ENCODE measurements around the gene MED13L. TPM values are rescaled to one million over a fixed set of nuclear protein-coding genes. Genes with fewer than 3 reads are reported as not detected.

MED13L gene
- total and polyA plus RNA-seq, 11 donors = 12.2 to 84.1 (median 60.2) TPM

DNA sequence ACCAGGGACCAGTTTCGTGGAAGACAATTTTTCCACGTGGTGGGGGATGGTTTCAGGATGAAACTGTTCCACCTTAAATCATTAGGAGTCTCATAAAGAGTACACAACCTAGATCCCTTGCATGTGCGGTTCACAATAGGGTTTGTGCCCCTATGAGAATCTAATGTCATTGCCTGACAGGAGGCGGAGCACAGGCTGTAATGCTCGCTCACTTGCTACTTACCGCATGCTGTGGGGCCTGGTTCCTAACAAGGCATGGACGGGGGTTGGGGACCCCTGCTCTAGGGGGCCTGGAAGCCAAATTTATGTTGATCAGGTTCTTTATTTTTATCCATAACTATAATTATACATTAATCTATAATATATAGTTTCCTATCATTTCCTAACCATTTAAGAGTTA, 315.3 kb downstream of the MED13L start:
- Histone ChIP-seq H3K4me1 (no peaks in the 10 kb centered on the region), H3K27me3 (no peaks in the 10 kb centered on the region), H3K9me3 (no peaks in the 10 kb centered on the region), H3K36me3 (peaks cover 2 to 100% (median 95%) of the 10 kb centered on the region in 9 donors), H3K27ac (no peak overlapping the region), H3K4me3 (no peak overlapping the region)
- WGBS, 4 donors = 91 to 94% (median 92%) methylated on average over 7 of the region's 7 CpGs
- DNase-seq = no peak
- ATAC-seq = no peak
- intact Hi-C loops (cut with DNase I) = no loop called here
- TF ChIP-seq POLR2A (IDR thresholded peaks at IDR 0.05) = no peak
- TF ChIP-seq, protein P1, sequence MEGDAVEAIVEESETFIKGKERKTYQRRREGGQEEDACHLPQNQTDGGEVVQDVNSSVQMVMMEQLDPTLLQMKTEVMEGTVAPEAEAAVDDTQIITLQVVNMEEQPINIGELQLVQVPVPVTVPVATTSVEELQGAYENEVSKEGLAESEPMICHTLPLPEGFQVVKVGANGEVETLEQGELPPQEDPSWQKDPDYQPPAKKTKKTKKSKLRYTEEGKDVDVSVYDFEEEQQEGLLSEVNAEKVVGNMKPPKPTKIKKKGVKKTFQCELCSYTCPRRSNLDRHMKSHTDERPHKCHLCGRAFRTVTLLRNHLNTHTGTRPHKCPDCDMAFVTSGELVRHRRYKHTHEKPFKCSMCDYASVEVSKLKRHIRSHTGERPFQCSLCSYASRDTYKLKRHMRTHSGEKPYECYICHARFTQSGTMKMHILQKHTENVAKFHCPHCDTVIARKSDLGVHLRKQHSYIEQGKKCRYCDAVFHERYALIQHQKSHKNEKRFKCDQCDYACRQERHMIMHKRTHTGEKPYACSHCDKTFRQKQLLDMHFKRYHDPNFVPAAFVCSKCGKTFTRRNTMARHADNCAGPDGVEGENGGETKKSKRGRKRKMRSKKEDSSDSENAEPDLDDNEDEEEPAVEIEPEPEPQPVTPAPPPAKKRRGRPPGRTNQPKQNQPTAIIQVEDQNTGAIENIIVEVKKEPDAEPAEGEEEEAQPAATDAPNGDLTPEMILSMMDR (IDR thresholded peaks at IDR 0.05) = no peak

GRCh38 chr12:115960868-115961802, 316.4 kb downstream of the MED13L start:
- H3K36me3 ChIP-seq = peaks cover 2 to 97% (median 89%) of the 10 kb centered on the region in 9 donors
- DNase-seq = no peak
- ATAC-seq = peak in 1 of 4 donors; percentile 20
- H3K27me3 ChIP-seq = no peaks in the 10 kb centered on the region
- no peaks in the 10 kb centered on the region for H3K9me3 ChIP-seq
- WGBS, 4 donors = 79 to 88% (median 85%) methylated on average over 12 of the region's 12 CpGs
- no peak overlapping the region for H3K4me3 ChIP-seq
- TF ChIP-seq POLR2A (IDR thresholded peaks at IDR 0.05) = no peak
- TF ChIP-seq, protein P1 (IDR thresholded peaks at IDR 0.05) = no peak
- intact Hi-C loops (cut with DNase I) = no loop called here
- H3K27ac ChIP-seq = no peak overlapping the region
- no peaks in the 10 kb centered on the region for H3K4me1 ChIP-seq

- intact Hi-C loops (cut with DNase I) = no loop called here
- 90 to 95% (median 92%) methylated on average over 6 of the region's 6 CpGs for WGBS, 4 donors
- no peaks in the 10 kb centered on the region for H3K9me3 ChIP-seq
- peaks cover 2 to 64% (median 55%) of the 10 kb centered on the region in 9 donors for H3K36me3 ChIP-seq
- H3K4me3 ChIP-seq = no peak overlapping the region
- DNase-seq = no peak
- ATAC-seq = no peak
- H3K27me3 ChIP-seq = no peaks in the 10 kb centered on the region
- peaks cover 0 to 7% (median 0%) of the 10 kb centered on the region in 12 donors for H3K4me1 ChIP-seq
- H3K27ac ChIP-seq = no peak overlapping the region
- TF ChIP-seq, protein P1 (IDR thresholded peaks at IDR 0.05) = no peak
- no peak for TF ChIP-seq POLR2A (IDR thresholded peaks at IDR 0.05)
Measured at GRCh38 chr12:115957686-115958290, 319.7 kb downstream of the MED13L start.

GRCh38 chr12:115956659-115957058, 320.8 kb downstream of the MED13L start:
- 92 to 95% (median 94%) methylated on average over 4 of the region's 4 CpGs for WGBS, 4 donors
- H3K4me1 ChIP-seq = peaks cover 0 to 7% (median 0%) of the 10 kb centered on the region in 12 donors

More at GRCh38 chr12:115956659-115957058, 320.8 kb downstream of the MED13L start:
- Histone ChIP-seq H3K9me3 (no peaks in the 10 kb centered on the region), H3K36me3 (peaks cover 0 to 52% (median 44%) of the 10 kb centered on the region in 9 donors), H3K27me3 (no peaks in the 10 kb centered on the region), H3K4me3 (no peak overlapping the region), H3K27ac (no peak overlapping the region)
- ATAC-seq (no peak), DNase-seq (no peak)
- intact Hi-C loops (cut with DNase I) = no loop called here
- TF ChIP-seq POLR2A (IDR thresholded peaks at IDR 0.05) = no peak
- TF ChIP-seq, protein P1 (IDR thresholded peaks at IDR 0.05) = no peak

Measured in heart left ventricle (tissue), 16 donors.